ENCODE measurements around the gene ALDH7A1.

GRCh38 chr5:126561908-126562307 is 33.1 kb downstream of the ALDH7A1 start:
- TF ChIP-seq, protein P1, sequence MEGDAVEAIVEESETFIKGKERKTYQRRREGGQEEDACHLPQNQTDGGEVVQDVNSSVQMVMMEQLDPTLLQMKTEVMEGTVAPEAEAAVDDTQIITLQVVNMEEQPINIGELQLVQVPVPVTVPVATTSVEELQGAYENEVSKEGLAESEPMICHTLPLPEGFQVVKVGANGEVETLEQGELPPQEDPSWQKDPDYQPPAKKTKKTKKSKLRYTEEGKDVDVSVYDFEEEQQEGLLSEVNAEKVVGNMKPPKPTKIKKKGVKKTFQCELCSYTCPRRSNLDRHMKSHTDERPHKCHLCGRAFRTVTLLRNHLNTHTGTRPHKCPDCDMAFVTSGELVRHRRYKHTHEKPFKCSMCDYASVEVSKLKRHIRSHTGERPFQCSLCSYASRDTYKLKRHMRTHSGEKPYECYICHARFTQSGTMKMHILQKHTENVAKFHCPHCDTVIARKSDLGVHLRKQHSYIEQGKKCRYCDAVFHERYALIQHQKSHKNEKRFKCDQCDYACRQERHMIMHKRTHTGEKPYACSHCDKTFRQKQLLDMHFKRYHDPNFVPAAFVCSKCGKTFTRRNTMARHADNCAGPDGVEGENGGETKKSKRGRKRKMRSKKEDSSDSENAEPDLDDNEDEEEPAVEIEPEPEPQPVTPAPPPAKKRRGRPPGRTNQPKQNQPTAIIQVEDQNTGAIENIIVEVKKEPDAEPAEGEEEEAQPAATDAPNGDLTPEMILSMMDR (IDR thresholded peaks at IDR 0.05; ENCODE audit: low read depth, low read length, poor library complexity, severe bottlenecking): no peak
- TF ChIP-seq EZH2phosphoT487 (IDR thresholded peaks at IDR 0.05; ENCODE audit: borderline replicate concordance, low read length): no peak
